Measurements from ENCODE around the gene CACTIN.

Gene CACTIN

DNA sequence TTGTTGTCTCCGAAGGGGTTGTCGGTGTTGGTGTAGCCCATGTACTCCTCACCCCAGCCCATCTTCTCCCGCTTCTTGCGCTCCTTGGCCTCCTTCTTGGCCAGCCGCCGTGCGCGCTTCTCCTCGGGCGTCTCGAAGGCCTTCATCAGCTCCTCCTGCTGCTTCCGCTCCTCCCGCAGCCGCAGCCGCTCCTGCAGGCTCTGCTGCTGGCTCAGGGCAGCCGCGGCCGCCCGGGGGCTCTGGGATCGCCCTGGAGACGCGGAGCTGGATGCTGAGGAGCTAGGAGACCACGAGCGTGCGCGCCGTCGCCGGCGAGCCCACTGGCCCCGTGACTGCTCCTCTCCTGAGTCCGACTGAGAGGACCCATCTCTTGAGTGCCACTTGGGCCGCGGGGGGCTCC, 2.9 kb downstream of the CACTIN start:
- no peak for DNase-seq

DNA sequence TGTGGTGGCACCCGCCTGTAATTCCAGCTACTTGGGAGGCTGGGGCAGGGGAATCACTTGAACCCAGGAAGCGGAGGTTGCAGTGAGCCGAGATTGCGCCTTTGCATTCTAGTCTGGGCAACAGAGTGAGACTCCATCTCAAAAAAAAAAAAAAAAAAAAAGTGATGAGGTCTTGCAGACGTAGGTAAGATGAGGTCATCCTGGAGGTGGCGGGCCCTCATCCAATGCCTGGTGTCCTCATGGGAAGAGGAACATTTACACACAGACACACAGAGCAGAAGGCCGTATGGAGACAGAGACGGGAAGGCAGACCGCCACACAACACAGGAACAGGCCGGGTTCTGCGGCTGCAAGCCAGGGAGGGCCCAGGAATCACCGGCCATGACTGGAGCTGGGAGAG, 4.4 kb downstream of the CACTIN start:
- DNase-seq, result no peak

DNA sequence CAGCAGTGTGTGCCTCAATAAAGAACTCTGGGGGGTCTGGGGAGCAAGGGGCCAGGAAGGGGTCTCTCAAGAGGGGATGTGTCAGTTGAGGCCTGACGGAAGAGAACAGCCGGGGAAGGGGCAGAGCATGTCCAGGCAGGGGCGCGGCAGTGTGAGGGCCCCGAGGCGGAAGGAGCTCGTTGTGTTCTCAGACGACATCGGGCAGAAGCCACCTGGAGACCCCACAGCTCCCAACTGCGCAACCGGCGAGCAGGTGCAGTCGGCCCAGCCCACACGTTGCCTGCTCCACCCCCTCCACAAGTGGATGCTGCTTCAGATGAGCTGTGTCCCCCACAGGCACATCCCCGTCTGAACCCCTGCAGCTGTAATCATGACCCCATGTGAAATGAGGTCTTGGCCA, 4.9 kb downstream of the CACTIN start:
- DNase-seq, result no peak

GRCh38 chr19:3620817-3621547, 5.6 kb downstream of the CACTIN start:
- DNase-seq, result no peak

DNA sequence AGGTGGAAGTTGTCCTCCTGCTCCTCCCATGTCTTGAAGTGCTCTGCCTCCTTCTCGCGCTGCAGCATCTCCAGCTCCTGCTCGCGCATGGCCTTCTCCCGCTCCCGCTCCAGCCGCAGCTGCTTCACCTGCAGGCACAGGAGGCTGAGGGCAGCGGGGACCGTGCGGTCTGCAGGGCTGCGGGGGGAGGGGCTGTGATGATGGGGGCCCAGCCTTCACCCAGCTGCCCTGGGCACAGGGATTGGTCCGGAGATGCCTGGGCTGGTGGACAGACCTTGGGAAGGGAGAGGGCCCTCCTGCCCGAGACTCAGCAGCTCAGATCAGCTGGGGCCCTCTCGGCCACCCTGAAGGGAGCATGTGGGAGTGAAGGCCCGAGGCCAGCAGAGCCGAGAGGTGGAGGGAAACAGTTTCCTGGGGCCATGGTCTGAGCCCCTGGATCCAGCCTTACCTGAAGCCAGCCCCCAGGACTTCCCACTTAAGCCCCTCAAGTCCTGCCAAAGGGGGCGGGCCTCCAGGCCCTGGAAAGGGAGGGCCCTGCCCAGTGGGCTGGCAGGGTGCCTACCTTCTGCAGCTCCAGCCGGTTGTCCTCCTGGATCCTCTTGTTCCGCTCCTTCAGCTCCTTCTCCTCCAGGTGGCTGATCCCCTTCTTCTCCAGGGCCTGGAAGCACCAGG, 6.3 kb downstream of the CACTIN start:
- no peak for DNase-seq

- no peak for DNase-seq
These were observed 7.0 kb downstream of the CACTIN start for GRCh38 chr19:3619631-3620012.

DNA sequence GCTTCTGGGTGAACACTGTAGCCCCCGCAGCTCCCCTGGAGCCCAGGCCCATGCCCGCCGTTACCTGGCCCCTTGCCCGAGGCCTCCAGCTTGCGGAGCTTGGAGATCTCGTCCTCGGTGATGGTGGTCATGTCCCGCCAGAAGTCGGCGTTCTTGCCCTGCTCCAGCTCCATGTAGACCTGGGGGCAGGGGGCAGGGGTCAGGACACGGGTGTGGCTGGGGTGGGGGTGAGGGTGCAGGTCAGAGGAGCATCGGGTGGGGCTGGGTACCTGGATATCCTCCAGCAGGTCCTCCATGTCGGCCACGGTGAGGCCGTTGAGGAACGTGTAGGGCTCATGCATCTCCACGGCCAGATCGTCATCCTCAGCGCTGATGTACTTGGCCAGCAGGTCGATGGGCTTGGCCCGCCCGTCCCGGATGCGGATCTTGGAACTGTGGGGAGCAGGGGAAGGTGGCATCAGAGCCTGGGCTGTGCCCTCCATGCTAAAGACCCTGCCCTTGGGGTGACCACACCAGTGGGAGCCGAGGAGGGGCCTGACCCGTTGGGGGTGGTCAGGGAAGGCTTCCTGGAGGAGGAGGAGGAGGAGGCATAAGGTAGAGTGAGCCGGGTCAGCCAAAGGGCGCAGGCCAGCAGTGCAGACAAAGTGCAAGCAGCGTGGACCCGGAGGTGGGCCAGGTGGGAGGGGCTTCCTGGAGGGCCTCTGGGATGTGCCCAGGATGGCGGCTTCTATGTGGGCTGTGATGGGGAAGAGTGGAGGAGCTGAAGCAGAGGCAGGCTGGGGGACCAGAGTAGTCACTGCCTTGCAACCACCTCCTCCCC, 7.6 kb downstream of the CACTIN start:
- no peak for DNase-seq

DNA sequence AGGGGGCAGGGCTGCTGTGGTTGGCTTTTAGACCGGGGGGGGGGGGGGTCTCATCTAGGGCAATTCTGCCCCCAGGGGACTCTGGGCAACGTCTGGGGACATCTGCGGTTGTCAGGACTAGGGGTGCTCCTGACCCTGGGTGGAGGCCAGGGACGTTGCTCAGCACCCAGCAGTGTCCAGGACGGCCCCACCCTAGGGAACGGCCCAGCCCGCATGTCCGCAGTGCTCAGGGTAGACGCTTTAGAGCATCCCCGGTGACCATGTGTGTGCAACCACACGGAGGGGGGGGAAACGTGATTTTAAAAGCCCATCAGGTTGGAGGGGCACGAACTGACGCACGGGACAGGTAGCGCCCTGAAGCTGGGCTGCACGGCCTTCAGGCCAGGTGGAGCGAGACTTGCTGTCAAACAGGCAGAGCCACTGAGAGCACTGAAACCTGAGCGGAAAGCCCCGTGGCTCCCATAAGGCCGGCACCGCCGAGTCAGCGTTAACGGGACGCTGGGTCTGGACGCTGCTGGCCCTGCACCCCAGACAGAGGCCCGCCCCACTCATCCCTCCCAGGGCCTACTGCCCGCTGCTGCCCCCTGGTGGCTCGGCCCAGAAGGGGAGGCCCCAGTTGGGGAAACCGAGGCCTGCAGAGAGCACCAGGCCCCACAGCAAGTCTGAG, 8.3 kb downstream of the CACTIN start:
- DNase-seq, result no peak

GRCh38 chr19:3617463-3617862, 9.1 kb downstream of the CACTIN start:
- DNase-seq, result no peak

- no peak for DNase-seq
These were observed 11.0 kb downstream of the CACTIN start for GRCh38 chr19:3615524-3616135.

DNA sequence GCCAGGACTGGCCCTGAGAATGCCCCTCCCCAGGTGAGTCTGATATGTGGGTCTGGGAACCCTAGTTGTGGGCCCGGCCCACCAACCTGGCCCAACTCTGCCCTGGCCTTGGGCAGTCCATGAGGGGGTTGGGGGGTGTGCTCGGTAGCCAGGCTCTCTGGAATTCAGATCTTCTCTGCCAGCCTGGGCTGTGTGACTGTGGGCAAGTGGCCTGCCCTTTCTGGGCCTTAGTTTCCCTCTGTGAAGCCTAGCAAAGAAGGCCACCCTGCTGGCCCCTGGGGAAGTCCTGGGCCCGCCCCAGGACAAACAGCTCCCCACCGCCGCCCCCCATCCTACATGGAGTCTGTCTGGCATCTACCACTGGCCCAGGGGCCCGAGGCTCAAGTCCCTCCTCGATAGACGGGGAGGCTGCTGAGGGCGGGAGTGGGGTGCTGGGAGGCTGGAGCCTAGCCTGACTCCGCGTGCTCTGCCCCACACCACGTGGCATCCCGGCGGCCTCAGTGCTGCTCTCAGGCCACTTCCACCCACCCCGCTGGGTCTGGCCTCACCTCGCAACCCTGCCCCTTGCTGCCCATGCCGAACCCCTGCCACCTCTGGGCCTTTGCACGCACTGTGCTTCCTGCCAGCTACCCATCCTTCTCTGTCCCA, 11.6 kb downstream of the CACTIN start:
- DNase-seq, result no peak

DNA sequence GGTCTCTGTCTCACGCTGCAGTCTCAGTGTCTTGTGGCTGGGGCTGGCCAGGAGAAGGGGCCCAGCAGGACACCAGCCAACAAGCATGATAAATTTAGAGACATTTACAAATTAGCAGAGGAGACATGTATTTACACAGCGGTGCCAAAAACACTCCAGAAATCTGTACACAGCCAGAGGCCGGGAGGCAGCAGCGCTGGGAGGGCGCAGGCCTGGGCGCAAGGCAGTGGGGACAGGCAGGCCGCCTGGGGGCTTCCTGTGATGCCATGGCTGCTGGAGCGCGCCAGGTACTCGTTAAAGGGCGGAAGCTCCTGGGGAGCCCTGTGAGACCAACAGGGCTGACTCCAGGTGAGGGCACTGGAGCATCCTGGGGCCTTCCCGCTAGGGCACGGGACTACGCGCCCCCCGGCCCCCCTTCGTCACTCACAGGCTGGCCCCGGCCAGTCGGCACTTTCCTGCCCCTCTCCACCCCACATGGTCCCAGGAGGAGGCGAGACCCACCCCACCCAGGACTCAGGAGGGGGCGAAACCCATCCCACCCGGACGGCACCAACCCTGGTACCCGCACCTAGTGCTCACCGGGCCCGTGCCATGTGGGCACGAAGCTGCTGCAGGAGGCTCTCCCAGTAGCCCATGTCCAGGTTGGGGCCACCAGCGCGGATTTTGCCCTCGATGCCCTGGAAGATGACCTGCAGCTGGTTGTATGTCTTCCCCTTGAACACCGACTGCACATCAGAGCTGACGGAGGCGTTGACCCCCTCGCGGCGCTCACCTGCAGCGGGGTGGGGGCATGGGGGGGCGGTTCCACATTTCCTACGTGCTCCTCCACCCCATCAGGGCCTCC, 12.6 kb downstream of the CACTIN start:
- DNase-seq, result no peak

DNA sequence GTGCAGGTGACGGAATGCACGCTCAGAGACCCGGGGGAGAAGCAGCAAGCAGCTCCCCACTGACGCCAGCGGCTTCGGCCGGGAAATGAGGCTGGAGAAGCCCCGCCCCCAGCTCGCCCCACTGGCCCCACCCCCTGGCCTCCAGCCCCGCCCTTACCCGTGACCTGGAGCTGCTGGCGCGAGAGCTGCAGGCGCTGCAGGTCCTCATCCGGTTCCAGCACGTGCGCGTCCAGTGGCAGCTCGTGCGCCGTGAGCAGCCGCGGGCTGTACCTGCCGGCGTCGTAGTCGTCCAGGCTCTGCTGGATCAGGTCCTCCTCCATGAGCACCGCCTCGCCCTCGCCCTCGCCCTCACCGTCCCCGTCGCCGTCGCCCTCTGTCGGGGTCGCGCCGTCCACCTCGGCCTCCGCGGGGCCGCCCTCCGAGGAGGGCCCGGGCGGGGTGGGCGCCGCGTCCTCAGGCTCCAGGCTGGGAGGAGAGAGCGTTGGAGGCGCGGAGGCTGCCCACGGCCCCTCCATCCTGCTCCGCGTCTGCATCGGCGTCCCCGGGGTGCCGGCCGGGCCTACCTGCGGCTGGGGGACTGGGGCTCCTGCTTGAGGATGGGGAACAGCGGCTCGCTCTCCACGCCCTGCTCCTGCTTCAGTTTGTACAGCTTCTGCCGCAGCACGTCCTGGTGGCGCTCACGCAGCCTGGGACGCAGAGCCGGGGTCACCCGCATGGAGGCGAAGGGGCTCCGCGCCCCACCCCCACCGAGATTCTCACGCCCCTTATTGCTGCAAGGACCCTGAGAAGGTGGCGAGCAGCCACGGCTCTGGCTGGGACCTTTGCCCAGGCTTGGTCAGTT, 13.5 kb downstream of the CACTIN start:
- DNase-seq, result no peak

GRCh38 chr19:3612330-3612729, 14.3 kb downstream of the CACTIN start:
- DNase-seq, result no peak

- DNase-seq, result no peak
These were observed 14.7 kb downstream of the CACTIN start for GRCh38 chr19:3611841-3612240.

DNA sequence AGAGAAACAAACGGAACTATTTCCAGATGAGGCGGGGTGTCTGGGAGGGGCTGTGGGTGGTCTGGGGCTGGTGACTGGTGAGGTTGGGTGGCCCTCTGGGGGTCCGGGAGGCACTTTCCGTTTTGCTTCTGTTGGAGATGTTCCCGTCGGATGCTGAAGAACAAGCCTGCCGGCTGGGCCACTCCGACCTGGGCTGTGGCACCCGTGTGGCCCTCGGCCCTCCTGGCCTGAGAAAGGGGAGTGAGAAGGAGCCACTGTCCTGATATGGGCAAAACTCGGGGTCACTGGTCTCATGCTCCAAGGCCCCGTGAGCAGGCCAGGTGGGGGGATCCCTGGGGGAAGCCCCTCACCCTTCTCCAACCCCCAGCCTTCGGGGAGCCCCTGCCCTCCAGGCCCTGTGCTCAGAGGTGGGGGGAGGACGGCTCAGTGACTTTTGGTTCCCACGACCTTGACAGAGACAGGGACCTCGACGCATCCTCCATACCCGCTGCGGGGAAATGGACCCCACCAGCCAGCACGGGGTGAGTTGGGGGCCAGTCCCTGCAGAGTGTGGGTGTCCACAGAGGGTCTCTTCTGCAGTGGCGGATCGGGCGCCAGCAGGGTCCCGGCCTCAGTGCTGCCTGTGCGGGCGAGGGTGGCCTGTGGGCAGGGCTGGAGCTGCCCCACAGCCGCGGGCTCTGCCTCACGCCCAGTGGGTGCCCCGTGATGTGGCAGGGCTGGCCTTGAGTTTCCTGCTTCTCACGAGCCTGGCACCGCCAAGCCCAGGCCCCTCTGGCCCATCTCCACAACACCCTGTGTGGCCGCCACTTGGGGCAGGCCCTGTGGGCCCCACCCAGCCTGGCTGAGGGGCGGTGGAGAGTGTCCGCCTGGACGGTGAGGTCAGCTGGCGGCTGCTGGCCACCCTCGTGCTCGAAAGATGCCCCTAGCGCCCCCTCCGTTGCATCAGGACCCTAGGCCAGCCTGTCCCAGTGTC, 15.6 kb downstream of the CACTIN start:
- no peak for DNase-seq

DNA sequence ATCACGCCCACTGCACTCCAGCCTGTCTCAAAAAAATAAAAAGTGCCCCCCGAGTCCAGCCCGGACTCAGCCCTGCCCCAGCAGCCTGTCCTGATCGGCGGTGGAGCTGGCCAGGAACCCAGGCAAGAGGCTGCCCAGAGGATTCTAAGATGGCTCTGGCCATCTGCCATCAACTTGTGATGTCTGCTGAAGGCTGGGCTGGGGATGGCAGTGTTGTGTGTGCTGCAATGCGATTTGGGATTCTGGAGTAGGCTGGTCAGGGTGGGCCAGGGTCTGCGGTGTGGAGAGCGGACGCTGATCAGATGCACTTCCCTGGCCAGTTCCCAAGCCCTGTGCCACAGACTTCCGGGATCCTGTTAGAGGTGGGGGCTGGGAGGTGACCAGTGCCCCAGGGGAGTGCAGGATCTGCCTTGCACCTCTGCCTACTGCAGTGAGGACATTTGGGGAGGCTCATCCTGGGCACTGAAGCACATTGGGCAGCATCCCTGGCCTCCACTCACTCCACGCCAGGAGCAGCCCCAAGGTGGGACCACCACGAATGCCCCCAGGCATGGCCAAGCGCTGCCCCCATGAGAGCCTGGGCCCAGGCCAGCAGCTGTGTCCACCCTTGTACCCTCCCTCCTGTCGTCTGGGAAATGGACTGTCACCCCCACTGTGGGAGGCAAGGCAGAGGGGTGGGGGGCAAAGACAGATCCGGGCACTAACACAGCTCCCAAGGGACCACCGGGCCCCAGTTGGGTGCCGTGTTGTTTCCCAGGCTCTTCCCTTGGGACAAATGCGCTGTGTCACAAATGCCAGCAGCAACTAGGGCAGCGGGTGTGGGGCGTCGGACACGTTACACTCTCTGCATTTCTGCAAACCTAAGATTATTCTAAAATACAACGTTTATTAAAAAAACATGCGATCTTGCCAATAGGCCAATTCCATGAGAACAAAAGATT, 16.5 kb downstream of the CACTIN start:
- no peak for DNase-seq

GRCh38 chr19:3608750-3609322, 17.8 kb downstream of the CACTIN start:
- no peak for DNase-seq

Data from NCI-H2029 treated with DMSO at 0.1 percent for 48 hours (cell line).